Activated naive CD8-positive, alpha-beta T cell treated with anti-CD3 and anti-CD28 coated beads, Interleukin-2, amount 50 U/mL, for 16 hours (primary cell): ENCODE data around the gene ATP6V1A.

Experiments used
- DNase-seq: peaks from one replicate; pipeline ENCODE4 v3.0.0-alpha.2; 2020; ENCODE audit warnings: low read depth, low spot score

Gene ATP6V1A

GRCh38 chr3:113747283-113748046 lies 630 bp downstream of the ATP6V1A start:
- peak; percentile 17 for DNase-seq

- DNase-seq = no peak
Measured at GRCh38 chr3:113751141-113751540, 4.3 kb downstream of the ATP6V1A start.

GRCh38 chr3:113753376-113753985 lies 6.6 kb downstream of the ATP6V1A start:
- no peak for DNase-seq

- no peak for DNase-seq
Measured at GRCh38 chr3:113754494-113755159, 7.8 kb downstream of the ATP6V1A start.

GRCh38 chr3:113758389-113759024 lies 11.7 kb downstream of the ATP6V1A start:
- DNase-seq = no peak

GRCh38 chr3:113764698-113765097 lies 17.9 kb downstream of the ATP6V1A start:
- DNase-seq = no peak

GRCh38 chr3:113769551-113769950 lies 22.7 kb downstream of the ATP6V1A start:
- DNase-seq = no peak

GRCh38 chr3:113771993-113772392 lies 25.2 kb downstream of the ATP6V1A start:
- DNase-seq = no peak

GRCh38 chr3:113773381-113773780 lies 26.5 kb downstream of the ATP6V1A start:
- no peak for DNase-seq

GRCh38 chr3:113775516-113775915 lies 28.7 kb downstream of the ATP6V1A start:
- no peak for DNase-seq

- DNase-seq = no peak
Measured at GRCh38 chr3:113776564-113776963, 29.7 kb downstream of the ATP6V1A start.

- DNase-seq = no peak
Measured at GRCh38 chr3:113783463-113783862, 36.6 kb downstream of the ATP6V1A start.

GRCh38 chr3:113783980-113784379 lies 37.1 kb downstream of the ATP6V1A start:
- DNase-seq = no peak

GRCh38 chr3:113791381-113791780 lies 44.5 kb downstream of the ATP6V1A start:
- DNase-seq = no peak

GRCh38 chr3:113794526-113794925 lies 47.7 kb downstream of the ATP6V1A start:
- DNase-seq = no peak

GRCh38 chr3:113795693-113796092 lies 48.9 kb downstream of the ATP6V1A start:
- DNase-seq = no peak

- no peak for DNase-seq
Measured at GRCh38 chr3:113802795-113803455, 56.1 kb downstream of the ATP6V1A start.

- no peak for DNase-seq
Measured at GRCh38 chr3:113804661-113805060, 57.8 kb downstream of the ATP6V1A start.

GRCh38 chr3:113805249-113805648 lies 58.4 kb downstream of the ATP6V1A start:
- DNase-seq = no peak

- DNase-seq = no peak
Measured at GRCh38 chr3:113812854-113813253, 66.0 kb downstream of the ATP6V1A start.

GRCh38 chr3:113819866-113820265 lies 73.0 kb downstream of the ATP6V1A start:
- no peak for DNase-seq

GRCh38 chr3:113825090-113825489 lies 78.3 kb downstream of the ATP6V1A start:
- DNase-seq = no peak
